ENCODE measurements around the gene PSENEN. TPM values are rescaled to one million over a fixed set of nuclear protein-coding genes. Genes with fewer than 3 reads are reported as not detected.

PSENEN gene
- total RNA-seq, 1 experiment from 2014 or later = 65.0 TPM

DNA sequence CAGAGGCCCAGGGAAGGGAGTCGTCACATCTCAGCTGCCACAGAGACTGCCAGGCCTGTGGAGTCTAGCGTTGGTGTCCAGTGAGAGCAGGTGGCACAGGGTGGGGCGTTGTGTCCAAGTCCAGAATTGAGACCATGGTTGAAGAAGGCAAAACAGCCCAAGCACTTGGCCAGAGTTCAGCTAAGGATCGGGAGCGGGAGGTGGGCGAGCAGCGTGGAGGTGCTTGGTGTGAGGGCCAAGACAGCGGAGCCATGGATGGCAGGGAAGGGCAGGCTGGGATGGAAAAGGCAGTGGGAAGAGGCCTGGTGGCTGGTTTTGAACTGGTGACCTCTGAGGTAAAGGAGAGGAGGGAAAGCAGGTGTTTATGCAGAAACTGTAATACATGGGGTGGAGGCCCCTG lies 11.2 kb upstream of the PSENEN start:
- no peak overlapping the region for H3K4me3 Mint-ChIP-seq (ENCODE audit: unreplicated experiment)
- peaks cover 51% of the 10 kb centered on the region for H3K36me3 Mint-ChIP-seq (ENCODE audit: insufficient read depth, unreplicated experiment)
- no peak for TF ChIP-seq CTCF (IDR thresholded peaks at IDR 0.05; ENCODE audit: unreplicated experiment)
- ChIA-PET POLR2A (no interaction called here), CTCF (interaction anchor here (0.9 kb wide), 1 partner anchor 27 kb away, joined by 3 read pairs; no protein-coding TSS in a partner anchor)
- H3K27ac Mint-ChIP-seq (ENCODE audit: low read depth, unreplicated experiment) = peak overlapping the region; percentile 54
- no peaks in the 10 kb centered on the region for H3K9me3 Mint-ChIP-seq (ENCODE audit: unreplicated experiment)
- intact Hi-C loops (cut with micrococcal nuclease) = no loop called here
- DNase-seq (ENCODE audit: unreplicated experiment) = no peak
- no TSS peak for BruUV-seq (replicated peaks)
- H3K27me3 Mint-ChIP-seq (ENCODE audit: insufficient read depth, unreplicated experiment) = no peaks in the 10 kb centered on the region
- no peaks in the 10 kb centered on the region for H3K4me1 Mint-ChIP-seq (ENCODE audit: insufficient read depth, unreplicated experiment)

DNA sequence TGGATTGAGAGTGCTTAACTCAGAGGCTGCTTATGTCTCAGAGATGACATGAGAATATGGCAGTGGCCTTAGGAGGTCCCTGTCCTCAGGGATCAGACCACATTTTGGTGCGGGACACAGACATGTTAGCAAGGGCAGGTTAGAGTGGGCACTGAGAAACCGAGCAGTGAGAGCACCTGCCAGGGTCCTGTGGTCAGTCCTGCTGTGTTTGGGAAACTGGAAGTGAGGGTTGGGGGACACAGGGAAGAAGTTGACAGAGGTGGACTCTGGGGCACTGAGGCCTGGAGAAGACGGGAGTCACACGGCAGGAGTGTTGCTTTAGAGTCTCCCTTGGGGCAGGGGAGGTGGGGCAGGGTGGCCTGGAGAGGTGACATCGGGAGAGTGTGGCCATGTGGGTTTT lies 10.6 kb upstream of the PSENEN start:
- no TSS peak for BruUV-seq (replicated peaks)
- Mint-ChIP-seq H3K4me3 (ENCODE audit: unreplicated experiment) (no peak overlapping the region), H3K9me3 (ENCODE audit: unreplicated experiment) (no peaks in the 10 kb centered on the region), H3K27ac (ENCODE audit: low read depth, unreplicated experiment) (peak overlapping the region; percentile 54), H3K36me3 (ENCODE audit: insufficient read depth, unreplicated experiment) (peaks cover 46% of the 10 kb centered on the region), H3K4me1 (ENCODE audit: insufficient read depth, unreplicated experiment) (no peaks in the 10 kb centered on the region), H3K27me3 (ENCODE audit: insufficient read depth, unreplicated experiment) (no peaks in the 10 kb centered on the region)
- POLR2A ChIA-PET = no interaction called here
- no peak for DNase-seq (ENCODE audit: unreplicated experiment)
- intact Hi-C loops (cut with micrococcal nuclease) = no loop called here
- TF ChIP-seq CTCF (IDR thresholded peaks at IDR 0.05; ENCODE audit: unreplicated experiment) = no peak
- CTCF ChIA-PET = interaction anchor here (0.6 to 0.9 kb wide), 2 partner anchors 27 to 148 kb away, joined by 3 read pairs; no protein-coding TSS in a partner anchor

- no peaks in the 10 kb centered on the region for H3K27me3 Mint-ChIP-seq (ENCODE audit: insufficient read depth, unreplicated experiment)
- H3K4me1 Mint-ChIP-seq (ENCODE audit: insufficient read depth, unreplicated experiment) = peaks cover under 1% of the 10 kb centered on the region
- no peak overlapping the region for H3K27ac Mint-ChIP-seq (ENCODE audit: low read depth, unreplicated experiment)
- H3K4me3 Mint-ChIP-seq (ENCODE audit: unreplicated experiment) = no peak overlapping the region
- BruUV-seq (replicated peaks) = no TSS peak
- POLR2A ChIA-PET = interaction anchor here (1.0 to 1.3 kb wide), 2 partner anchors 8 to 23 kb away, joined by 3 to 4 read pairs; partner anchors contain the start of genes PSENEN and U2AF1L4
- no peaks in the 10 kb centered on the region for H3K9me3 Mint-ChIP-seq (ENCODE audit: unreplicated experiment)
- intact Hi-C loops (cut with micrococcal nuclease) = no loop called here
- H3K36me3 Mint-ChIP-seq (ENCODE audit: insufficient read depth, unreplicated experiment) = peaks cover 31% of the 10 kb centered on the region
- TF ChIP-seq CTCF (IDR thresholded peaks at IDR 0.05; ENCODE audit: unreplicated experiment) = no peak
- CTCF ChIA-PET = interaction anchor here (0.7 to 1.5 kb wide), 6 partner anchors 17 to 363 kb away, joined by 3 to 8 read pairs (median 4); no protein-coding TSS in a partner anchor
- DNase-seq (ENCODE audit: unreplicated experiment) = no peak
Measured at GRCh38 chr19:35736913-35737886, 8.3 kb upstream of the PSENEN start.
